ENCODE measurements around the gene TRIM8.

DNA sequence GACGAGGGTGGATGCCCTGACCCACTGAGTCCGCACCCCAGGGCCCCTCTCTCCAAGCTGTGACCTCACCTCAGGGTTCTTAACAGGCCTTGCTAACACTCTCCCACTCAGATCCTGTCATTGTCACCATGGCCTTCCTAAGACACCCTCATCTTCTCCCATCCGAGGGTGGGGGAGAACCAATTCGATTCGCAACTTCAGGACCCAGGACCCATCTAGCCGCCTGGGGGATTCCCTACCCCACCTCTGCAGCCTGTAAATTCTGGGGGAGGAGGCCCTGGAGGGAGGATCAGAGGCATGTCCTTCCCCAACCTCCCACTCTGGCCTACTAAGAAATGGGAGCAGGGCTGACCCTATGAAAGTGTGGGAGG lies 17.4 kb downstream of the TRIM8 start:
- TF ChIP-seq, protein P1, sequence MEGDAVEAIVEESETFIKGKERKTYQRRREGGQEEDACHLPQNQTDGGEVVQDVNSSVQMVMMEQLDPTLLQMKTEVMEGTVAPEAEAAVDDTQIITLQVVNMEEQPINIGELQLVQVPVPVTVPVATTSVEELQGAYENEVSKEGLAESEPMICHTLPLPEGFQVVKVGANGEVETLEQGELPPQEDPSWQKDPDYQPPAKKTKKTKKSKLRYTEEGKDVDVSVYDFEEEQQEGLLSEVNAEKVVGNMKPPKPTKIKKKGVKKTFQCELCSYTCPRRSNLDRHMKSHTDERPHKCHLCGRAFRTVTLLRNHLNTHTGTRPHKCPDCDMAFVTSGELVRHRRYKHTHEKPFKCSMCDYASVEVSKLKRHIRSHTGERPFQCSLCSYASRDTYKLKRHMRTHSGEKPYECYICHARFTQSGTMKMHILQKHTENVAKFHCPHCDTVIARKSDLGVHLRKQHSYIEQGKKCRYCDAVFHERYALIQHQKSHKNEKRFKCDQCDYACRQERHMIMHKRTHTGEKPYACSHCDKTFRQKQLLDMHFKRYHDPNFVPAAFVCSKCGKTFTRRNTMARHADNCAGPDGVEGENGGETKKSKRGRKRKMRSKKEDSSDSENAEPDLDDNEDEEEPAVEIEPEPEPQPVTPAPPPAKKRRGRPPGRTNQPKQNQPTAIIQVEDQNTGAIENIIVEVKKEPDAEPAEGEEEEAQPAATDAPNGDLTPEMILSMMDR (IDR thresholded peaks at IDR 0.05; ENCODE audit: control extremely low read depth in 1 of 3, insufficient read depth in 1 of 3, low read depth in 1 of 3, low read length in 3 of 3) = no peak
- TF ChIP-seq RFX5 (IDR thresholded peaks at IDR 0.05; ENCODE audit: borderline replicate concordance, low read depth, low read length) = no peak
- no peak for TF ChIP-seq POLR2AphosphoS5 (IDR thresholded peaks at IDR 0.05; ENCODE audit: low read depth, low read length)
- TF ChIP-seq JUND (IDR thresholded peaks at IDR 0.05; ENCODE audit: low read length) = no peak
- TF ChIP-seq, protein P2, sequence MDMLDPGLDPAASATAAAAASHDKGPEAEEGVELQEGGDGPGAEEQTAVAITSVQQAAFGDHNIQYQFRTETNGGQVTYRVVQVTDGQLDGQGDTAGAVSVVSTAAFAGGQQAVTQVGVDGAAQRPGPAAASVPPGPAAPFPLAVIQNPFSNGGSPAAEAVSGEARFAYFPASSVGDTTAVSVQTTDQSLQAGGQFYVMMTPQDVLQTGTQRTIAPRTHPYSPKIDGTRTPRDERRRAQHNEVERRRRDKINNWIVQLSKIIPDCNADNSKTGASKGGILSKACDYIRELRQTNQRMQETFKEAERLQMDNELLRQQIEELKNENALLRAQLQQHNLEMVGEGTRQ (IDR thresholded peaks at IDR 0.05; ENCODE audit: low read length) = no peak
- TF ChIP-seq RXRA (IDR thresholded peaks at IDR 0.05; ENCODE audit: insufficient read depth, low read depth, low read length) = no peak
- TF ChIP-seq POLR2A (IDR thresholded peaks at IDR 0.05; ENCODE audit: control extremely low read depth in 1 of 2, low read depth in 2 of 2, low read length in 2 of 2) = no peak
- TF ChIP-seq CEBPB (IDR thresholded peaks at IDR 0.05; ENCODE audit: low read depth, low read length) = no peak
- no peak for TF ChIP-seq CHD1 (IDR thresholded peaks at IDR 0.05; ENCODE audit: low read depth, low read length)
- no peak for TF ChIP-seq EP300 (IDR thresholded peaks at IDR 0.05; ENCODE audit: borderline replicate concordance in 1 of 2, low read depth in 2 of 2, low read length in 2 of 2)
- TF ChIP-seq SIX5 (IDR thresholded peaks at IDR 0.05; ENCODE audit: low read depth, low read length) = no peak
